Gastrocnemius medialis (tissue), 4 donors: ENCODE results near the gene SAMD11.

Experiments used
- CTCF ChIP-seq, 5 experiments: fragments of 450-650 bp in 3 of 5; fragments of 200-600 bp in 2 of 5; sonication (generic) in 2 of 5; IDR thresholded peaks in 4 of 5; conservative IDR thresholded peaks in 1 of 5; 1 replicate in 4 of 5; 2 replicates in 1 of 5; pipeline ENCODE4 v1.5.1; 2016 to 2019; ENCODE audit warnings: antibody characterized with exemption in 5 of 5, mild to moderate bottlenecking in 3 of 5, moderate library complexity in 3 of 5
- POLR2A ChIP-seq, 2 donors: fragments of 450-650 bp; IDR thresholded peaks; one replicate each; pipeline ENCODE4 v1.6.1; 2017; ENCODE audit warnings: antibody characterized with exemption in 2 of 2, mild to moderate bottlenecking in 2 of 2, moderate library complexity in 2 of 2

- TF ChIP-seq CTCF (IDR thresholded peaks at IDR 0.05 in 4 of 5, conservative IDR thresholded peaks at IDR 0.05 in 1 of 5) (no peak), POLR2A (IDR thresholded peaks at IDR 0.05) (peak; percentile 33 to 69)
These were observed 35.4 kb downstream of the SAMD11 start, which contains the start of gene NOC2L for GRCh38 chr1:958823-959730.
